Fibroblast of the aortic adventitia (primary cell): ENCODE measurements around the gene GLYATL3. TPM values are rescaled to one million over a fixed set of nuclear protein-coding genes. Genes with fewer than 3 reads are reported as not detected.

ENCODE experiments used
- DNase-seq: peaks from one replicate; pipeline ENCODE4 v3.0.0-alpha.2; 2010; ENCODE audit warnings: low read depth
- H3K4me3 ChIP-seq: 2 replicates; pipeline ENCODE4 v1.5.1; 2011; ENCODE audit warnings: low read depth, mild to moderate bottlenecking, control low read depth, low read length, moderate library complexity
- CTCF ChIP-seq: IDR thresholded peaks from 2 replicates; pipeline ENCODE4 v1.5.1; 2011; ENCODE audit warnings: mild to moderate bottlenecking, low read length, control low read depth, inconsistent platforms; ENCODE audit not compliant: insufficient read depth
- total RNA-seq: library from RNA; depleted of rRNA; stranded (reverse); fragments of >200 nt; gene quantifications from 2 replicates; pipeline ENCODE4 v1.2.3, GENCODE V29; 2012; ENCODE audit warnings: low replicate concordance

The GLYATL3 gene
- total RNA-seq, 1 donor = not detected

- H3K4me3 ChIP-seq = no peak overlapping the region
- TF ChIP-seq CTCF = no peak
- DNase-seq = no peak
Measured at GRCh38 chr6:49514571-49515484, 15.1 kb downstream of the GLYATL3 start.

GRCh38 chr6:49515485-49516146 lies 15.9 kb downstream of the GLYATL3 start:
- no peak for DNase-seq
- no peak overlapping the region for H3K4me3 ChIP-seq
- TF ChIP-seq CTCF = no peak

GRCh38 chr6:49516147-49516505 lies 16.4 kb downstream of the GLYATL3 start:
- DNase-seq = no peak
- TF ChIP-seq CTCF = no peak
- no peak overlapping the region for H3K4me3 ChIP-seq

- no peak for TF ChIP-seq CTCF
- H3K4me3 ChIP-seq = no peak overlapping the region
- DNase-seq = no peak
Measured at GRCh38 chr6:49517919-49518318, 18.2 kb downstream of the GLYATL3 start.

GRCh38 chr6:49519660-49520059 lies 19.9 kb downstream of the GLYATL3 start:
- H3K4me3 ChIP-seq = no peak overlapping the region
- DNase-seq = no peak
- no peak for TF ChIP-seq CTCF

GRCh38 chr6:49522710-49523593 lies 23.2 kb downstream of the GLYATL3 start:
- DNase-seq = no peak
- TF ChIP-seq CTCF = no peak
- no peak overlapping the region for H3K4me3 ChIP-seq
